ENCODE results near the gene PPM1L. TPM values are rescaled to one million over a fixed set of nuclear protein-coding genes. Genes with fewer than 3 reads are reported as not detected.

The PPM1L gene
- total and polyA plus RNA-seq, 10 of the 15 experiments (the other 5 are each of a cell fraction or from before 2014, with no cell fraction given): under 0.01 to 0.33 (median 0.06) TPM; not detected in 1

- no peak for FAIRE-seq
- Histone ChIP-seq H3K9ac (ENCODE audit: control insufficient read depth, insufficient read depth, low read length) (no peak overlapping the region), H3K9me3 (replicated peaks; ENCODE audit: control insufficient read depth, insufficient read depth, low read length) (0 out of 3 replicates have a peak, but pooled peaks cover 1% of the 10 kb centered on the region), H3K27ac (ENCODE audit: control insufficient read depth, insufficient read depth) (no peak overlapping the region), H3K4me1 (ENCODE audit: control insufficient read depth, insufficient read depth, low read length) (no peaks in the 10 kb centered on the region), H2AFZ (ENCODE audit: control insufficient read depth, low read depth, low read length) (no peak overlapping the region), H3K4me2 (ENCODE audit: control insufficient read depth, insufficient read depth) (no peak overlapping the region), H3K4me3 (no peak overlapping the region), H4K20me1 (ENCODE audit: control insufficient read depth, insufficient read depth) (no peaks in the 10 kb centered on the region), H3K27me3 (replicated peaks in 1 of 2; ENCODE audit: control insufficient read depth in 2 of 2, insufficient read depth in 2 of 2, low read length in 1 of 2) (no peaks in the 10 kb centered on the region), H3K36me3 (ENCODE audit: control insufficient read depth in 2 of 2, insufficient read depth in 2 of 2, low read length in 1 of 2) (no peaks in the 10 kb centered on the region), H3K79me2 (ENCODE audit: control insufficient read depth, insufficient read depth, low read length) (no peaks in the 10 kb centered on the region)
- ChIA-PET SMC1A (ENCODE audit: uncharacterized antibody, unreplicated experiment) (interaction anchor here (0.7 kb wide), 1 partner anchor 1328 kb away, joined by 3 read pairs; no protein-coding TSS in a partner anchor), CTCF (interaction anchor here (1.0 kb wide), 1 partner anchor 47 kb away, joined by 3 read pairs; no protein-coding TSS in a partner anchor), POLR2A (no interaction called here), RAD21 (ENCODE audit: unreplicated experiment) (no interaction called here)
- ATAC-seq: no peak
- no TSS peak for BruUV-seq (replicated peaks)
- in situ Hi-C loops (cut with MboI): no loop called here
- no peak for DNase-seq (ENCODE audit: low read depth, low spot score)
- intact Hi-C loops (cut with micrococcal nuclease; ENCODE audit: unreplicated experiment): no loop called here
- no peak for TF ChIP-seq KAT2A (conservative IDR thresholded peaks at IDR 0.05; ENCODE audit: control insufficient read depth, low read depth, low read length)
- TF ChIP-seq POLR2AphosphoS2 (IDR thresholded peaks at IDR 0.05; ENCODE audit: low read depth, low read length): no peak
- TF ChIP-seq, protein P1, sequence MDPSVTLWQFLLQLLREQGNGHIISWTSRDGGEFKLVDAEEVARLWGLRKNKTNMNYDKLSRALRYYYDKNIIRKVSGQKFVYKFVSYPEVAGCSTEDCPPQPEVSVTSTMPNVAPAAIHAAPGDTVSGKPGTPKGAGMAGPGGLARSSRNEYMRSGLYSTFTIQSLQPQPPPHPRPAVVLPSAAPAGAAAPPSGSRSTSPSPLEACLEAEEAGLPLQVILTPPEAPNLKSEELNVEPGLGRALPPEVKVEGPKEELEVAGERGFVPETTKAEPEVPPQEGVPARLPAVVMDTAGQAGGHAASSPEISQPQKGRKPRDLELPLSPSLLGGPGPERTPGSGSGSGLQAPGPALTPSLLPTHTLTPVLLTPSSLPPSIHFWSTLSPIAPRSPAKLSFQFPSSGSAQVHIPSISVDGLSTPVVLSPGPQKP (IDR thresholded peaks at IDR 0.05; ENCODE audit: low read depth, low read length): no peak
- TF ChIP-seq, protein P2, sequence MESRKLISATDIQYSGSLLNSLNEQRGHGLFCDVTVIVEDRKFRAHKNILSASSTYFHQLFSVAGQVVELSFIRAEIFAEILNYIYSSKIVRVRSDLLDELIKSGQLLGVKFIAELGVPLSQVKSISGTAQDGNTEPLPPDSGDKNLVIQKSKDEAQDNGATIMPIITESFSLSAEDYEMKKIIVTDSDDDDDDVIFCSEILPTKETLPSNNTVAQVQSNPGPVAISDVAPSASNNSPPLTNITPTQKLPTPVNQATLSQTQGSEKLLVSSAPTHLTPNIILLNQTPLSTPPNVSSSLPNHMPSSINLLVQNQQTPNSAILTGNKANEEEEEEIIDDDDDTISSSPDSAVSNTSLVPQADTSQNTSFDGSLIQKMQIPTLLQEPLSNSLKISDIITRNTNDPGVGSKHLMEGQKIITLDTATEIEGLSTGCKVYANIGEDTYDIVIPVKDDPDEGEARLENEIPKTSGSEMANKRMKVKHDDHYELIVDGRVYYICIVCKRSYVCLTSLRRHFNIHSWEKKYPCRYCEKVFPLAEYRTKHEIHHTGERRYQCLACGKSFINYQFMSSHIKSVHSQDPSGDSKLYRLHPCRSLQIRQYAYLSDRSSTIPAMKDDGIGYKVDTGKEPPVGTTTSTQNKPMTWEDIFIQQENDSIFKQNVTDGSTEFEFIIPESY (IDR thresholded peaks at IDR 0.05): no peak
- TF ChIP-seq, protein P3, sequence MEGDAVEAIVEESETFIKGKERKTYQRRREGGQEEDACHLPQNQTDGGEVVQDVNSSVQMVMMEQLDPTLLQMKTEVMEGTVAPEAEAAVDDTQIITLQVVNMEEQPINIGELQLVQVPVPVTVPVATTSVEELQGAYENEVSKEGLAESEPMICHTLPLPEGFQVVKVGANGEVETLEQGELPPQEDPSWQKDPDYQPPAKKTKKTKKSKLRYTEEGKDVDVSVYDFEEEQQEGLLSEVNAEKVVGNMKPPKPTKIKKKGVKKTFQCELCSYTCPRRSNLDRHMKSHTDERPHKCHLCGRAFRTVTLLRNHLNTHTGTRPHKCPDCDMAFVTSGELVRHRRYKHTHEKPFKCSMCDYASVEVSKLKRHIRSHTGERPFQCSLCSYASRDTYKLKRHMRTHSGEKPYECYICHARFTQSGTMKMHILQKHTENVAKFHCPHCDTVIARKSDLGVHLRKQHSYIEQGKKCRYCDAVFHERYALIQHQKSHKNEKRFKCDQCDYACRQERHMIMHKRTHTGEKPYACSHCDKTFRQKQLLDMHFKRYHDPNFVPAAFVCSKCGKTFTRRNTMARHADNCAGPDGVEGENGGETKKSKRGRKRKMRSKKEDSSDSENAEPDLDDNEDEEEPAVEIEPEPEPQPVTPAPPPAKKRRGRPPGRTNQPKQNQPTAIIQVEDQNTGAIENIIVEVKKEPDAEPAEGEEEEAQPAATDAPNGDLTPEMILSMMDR (IDR thresholded peaks at IDR 0.05 in 2 of 3, conservative IDR thresholded peaks at IDR 0.05 in 1 of 3; ENCODE audit: control insufficient read depth in 2 of 3, extremely low read depth in 1 of 3, insufficient read depth in 1 of 3, low read depth in 3 of 3, low read length in 3 of 3): no peak
- TF ChIP-seq FOXM1 (IDR thresholded peaks at IDR 0.05; ENCODE audit: low read depth, low read length): no peak
- TF ChIP-seq, protein P4, sequence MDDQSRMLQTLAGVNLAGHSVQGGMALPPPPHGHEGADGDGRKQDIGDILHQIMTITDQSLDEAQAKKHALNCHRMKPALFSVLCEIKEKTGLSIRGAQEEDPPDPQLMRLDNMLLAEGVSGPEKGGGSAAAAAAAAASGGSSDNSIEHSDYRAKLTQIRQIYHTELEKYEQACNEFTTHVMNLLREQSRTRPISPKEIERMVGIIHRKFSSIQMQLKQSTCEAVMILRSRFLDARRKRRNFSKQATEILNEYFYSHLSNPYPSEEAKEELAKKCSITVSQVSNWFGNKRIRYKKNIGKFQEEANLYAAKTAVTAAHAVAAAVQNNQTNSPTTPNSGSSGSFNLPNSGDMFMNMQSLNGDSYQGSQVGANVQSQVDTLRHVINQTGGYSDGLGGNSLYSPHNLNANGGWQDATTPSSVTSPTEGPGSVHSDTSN (IDR thresholded peaks at IDR 0.05; ENCODE audit: insufficient replicate concordance, low read depth, low read length): no peak
- no peak for TF ChIP-seq ATF7 (IDR thresholded peaks at IDR 0.05; ENCODE audit: low read depth)
- TF ChIP-seq RAD21 (IDR thresholded peaks at IDR 0.05; ENCODE audit: insufficient read depth, low read depth, low read length): no peak
- no peak for TF ChIP-seq STAT1 (conservative IDR thresholded peaks at IDR 0.05)
- TF ChIP-seq, protein P5, sequence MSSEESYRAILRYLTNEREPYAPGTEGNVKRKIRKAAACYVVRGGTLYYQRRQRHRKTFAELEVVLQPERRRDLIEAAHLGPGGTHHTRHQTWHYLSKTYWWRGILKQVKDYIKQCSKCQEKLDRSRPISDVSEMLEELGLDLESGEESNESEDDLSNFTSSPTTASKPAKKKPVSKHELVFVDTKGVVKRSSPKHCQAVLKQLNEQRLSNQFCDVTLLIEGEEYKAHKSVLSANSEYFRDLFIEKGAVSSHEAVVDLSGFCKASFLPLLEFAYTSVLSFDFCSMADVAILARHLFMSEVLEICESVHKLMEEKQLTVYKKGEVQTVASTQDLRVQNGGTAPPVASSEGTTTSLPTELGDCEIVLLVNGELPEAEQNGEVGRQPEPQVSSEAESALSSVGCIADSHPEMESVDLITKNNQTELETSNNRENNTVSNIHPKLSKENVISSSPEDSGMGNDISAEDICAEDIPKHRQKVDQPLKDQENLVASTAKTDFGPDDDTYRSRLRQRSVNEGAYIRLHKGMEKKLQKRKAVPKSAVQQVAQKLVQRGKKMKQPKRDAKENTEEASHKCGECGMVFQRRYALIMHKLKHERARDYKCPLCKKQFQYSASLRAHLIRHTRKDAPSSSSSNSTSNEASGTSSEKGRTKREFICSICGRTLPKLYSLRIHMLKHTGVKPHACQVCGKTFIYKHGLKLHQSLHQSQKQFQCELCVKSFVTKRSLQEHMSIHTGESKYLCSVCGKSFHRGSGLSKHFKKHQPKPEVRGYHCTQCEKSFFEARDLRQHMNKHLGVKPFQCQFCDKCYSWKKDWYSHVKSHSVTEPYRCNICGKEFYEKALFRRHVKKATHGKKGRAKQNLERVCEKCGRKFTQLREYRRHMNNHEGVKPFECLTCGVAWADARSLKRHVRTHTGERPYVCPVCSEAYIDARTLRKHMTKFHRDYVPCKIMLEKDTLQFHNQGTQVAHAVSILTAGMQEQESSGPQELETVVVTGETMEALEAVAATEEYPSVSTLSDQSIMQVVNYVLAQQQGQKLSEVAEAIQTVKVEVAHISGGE (CRISPR knock-in tag; IDR thresholded peaks at IDR 0.05): no peak
- TF ChIP-seq ZSCAN29 (IDR thresholded peaks at IDR 0.05): no peak
- no peak for TF ChIP-seq RFX5 (IDR thresholded peaks at IDR 0.05; ENCODE audit: low read depth, low read length)
- no peak for TF ChIP-seq SP1 (IDR thresholded peaks at IDR 0.05; ENCODE audit: low read depth, low read length)
- no peak for TF ChIP-seq NBN (IDR thresholded peaks at IDR 0.05)
- no peak for TF ChIP-seq NR2F1 (conservative IDR thresholded peaks at IDR 0.05)
Observed at GRCh38 chr3:160874736-160875135, 118.7 kb downstream of the PPM1L start.

Data from GM12878 (cell line).